Spleen (tissue), 7 donors: ENCODE results near the gene NLRP7.
"Not testable (repeated sequence)": the region's sequence is repeated elsewhere in the genome, so short reads cannot be mapped to it uniquely, and the experiment has no call there.

Experiments
- CTCF ChIP-seq, 11 experiments: fragments of 200-600 bp in 7 of 11; fragments of 450-650 bp in 4 of 11; sonication (generic) in 4 of 11; IDR thresholded peaks in 8 of 11; conservative IDR thresholded peaks in 3 of 11; 1 replicate in 7 of 11; 2 replicates in 4 of 11; pipeline versions ENCODE4 v1.4.0 to v1.8.0; 2016 to 2021; ENCODE audit warnings: antibody characterized with exemption in 11 of 11, inconsistent platforms in 4 of 11, mild to moderate bottlenecking in 1 of 11
- POLR2A ChIP-seq, 3 donors: fragments of 450-650 bp; IDR thresholded peaks; one replicate each; pipeline ENCODE4 v1.5.1; 2017; ENCODE audit warnings: antibody characterized with exemption in 3 of 3, mild to moderate bottlenecking in 1 of 3
- POLR2AphosphoS5 ChIP-seq, 3 donors: sonication (generic); formaldehyde crosslinking; IDR thresholded peaks; one replicate each; pipeline ENCODE4 v1.5.1; 2017; ENCODE audit warnings: antibody characterized with exemption in 3 of 3
- donor health status: DM: no; HTN: no; CAD: no; lungs with moderate emphysema.
- donor health status: DM: no; HTN: no; CAD: no.
- donor health status: DM: no; HTN: no; CAD: no.

GRCh38 chr19:54973229-54974090, 26.1 kb upstream of the NLRP7 start:
- not testable (repeated sequence) for TF ChIP-seq CTCF (IDR thresholded peaks at IDR 0.05 in 8 of 11, conservative IDR thresholded peaks at IDR 0.05 in 3 of 11); POLR2A (IDR thresholded peaks at IDR 0.05); POLR2AphosphoS5 (IDR thresholded peaks at IDR 0.05)
